Measurements from ENCODE around the gene CD99L2.

- TF ChIP-seq CTCF (IDR thresholded peaks at IDR 0.05; ENCODE audit: control extremely low read depth in 1 of 3, insufficient read depth in 1 of 3, low read depth in 1 of 3, low read length in 3 of 3) (no peak), RBBP5 (IDR thresholded peaks at IDR 0.05; ENCODE audit: borderline replicate concordance, low read depth, low read length) (no peak), TAF7 (optimal IDR thresholded peaks at IDR 0.05; ENCODE audit: borderline replicate concordance, low read depth, low read length) (no peak), CHD2 (IDR thresholded peaks at IDR 0.05; ENCODE audit: low read length) (no peak), EZH2 (IDR thresholded peaks at IDR 0.05; ENCODE audit: low read depth, low read length, severe bottlenecking) (no peak)
Observed at GRCh38 chrX:150854856-150855255, 43.6 kb downstream of the CD99L2 start.
